HG03097 (cell line): ENCODE data around the gene HPDL.
"Not testable (repeated sequence)": the region's sequence is repeated elsewhere in the genome, so short reads cannot be mapped to it uniquely, and the experiment has no call there.

Experiments
- ATAC-seq: cut with Tn5 transposase; IDR thresholded peaks from one replicate; pipeline ENCODE4 v1.9.1; 2021; ENCODE audit not compliant: unreplicated experiment, low FRiP score

The HPDL gene

DNA sequence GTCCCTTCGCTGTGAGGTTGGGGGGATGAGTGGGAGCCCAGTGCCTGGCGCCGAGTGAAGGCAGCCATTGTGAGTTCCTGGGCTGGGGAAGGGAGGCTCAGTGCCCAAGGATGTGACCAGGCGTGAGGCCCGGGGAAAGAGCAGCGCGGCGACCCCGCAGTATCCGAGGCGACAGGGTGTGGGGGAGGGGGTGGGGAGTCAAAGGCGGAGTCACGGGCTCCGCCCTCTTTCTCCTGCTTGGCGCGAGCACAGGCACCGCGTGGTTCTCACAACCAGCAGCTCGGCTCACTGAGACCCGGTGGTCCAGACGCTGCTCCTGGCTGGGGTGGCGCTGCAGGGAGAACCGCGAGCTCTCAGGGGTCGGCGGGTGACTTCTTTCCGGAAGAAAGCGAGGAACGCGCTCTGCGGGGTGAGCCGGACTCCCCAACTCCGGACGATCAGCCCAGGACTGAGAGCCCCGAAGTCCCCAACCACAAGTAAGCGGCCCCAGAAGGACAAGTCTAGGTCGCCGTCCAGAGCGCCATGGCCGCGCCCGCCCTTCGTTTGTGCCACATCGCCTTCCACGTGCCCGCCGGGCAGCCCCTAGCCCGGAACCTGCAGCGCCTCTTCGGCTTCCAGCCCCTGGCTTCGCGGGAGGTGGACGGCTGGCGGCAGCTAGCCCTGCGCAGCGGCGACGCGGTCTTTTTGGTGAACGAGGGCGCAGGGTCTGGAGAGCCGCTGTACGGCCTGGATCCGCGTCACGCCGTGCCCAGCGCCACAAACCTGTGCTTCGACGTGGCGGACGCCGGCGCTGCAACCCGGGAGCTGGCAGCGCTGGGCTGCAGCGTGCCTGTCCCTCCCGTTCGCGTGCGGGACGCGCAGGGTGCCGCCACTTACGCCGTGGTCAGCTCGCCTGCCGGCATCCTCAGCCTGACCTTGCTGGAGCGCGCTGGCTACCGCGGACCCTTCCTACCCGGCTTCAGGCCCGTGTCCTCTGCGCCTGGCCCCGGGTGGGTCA lies at the start of gene HPDL:
TSS of gene HPDL (plus strand) at position 269 of the 997 bp plus-strand sequence. CDS start at position 523, 254 bp downstream.
- ATAC-seq: no peak

DNA sequence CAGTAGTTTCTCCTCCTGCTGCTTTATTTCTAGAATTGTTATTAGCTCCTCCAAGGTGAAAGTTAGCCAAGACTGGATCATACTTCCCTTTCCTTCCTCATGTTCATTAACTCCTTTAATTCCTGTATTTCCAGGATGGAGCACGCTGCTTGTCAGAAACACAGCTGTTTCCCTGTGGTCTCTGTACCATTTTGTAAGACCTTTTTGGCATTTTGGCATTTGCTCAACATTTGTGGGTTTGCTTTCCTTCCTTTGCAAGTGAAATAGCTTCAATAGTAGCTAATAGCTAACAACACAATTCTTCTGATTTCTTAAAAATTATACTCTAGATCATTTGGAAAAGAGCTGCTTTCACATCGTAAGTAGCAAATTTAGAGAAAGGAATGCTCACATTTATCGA lies 44.3 kb upstream of the HPDL start:
- ATAC-seq: no peak

DNA sequence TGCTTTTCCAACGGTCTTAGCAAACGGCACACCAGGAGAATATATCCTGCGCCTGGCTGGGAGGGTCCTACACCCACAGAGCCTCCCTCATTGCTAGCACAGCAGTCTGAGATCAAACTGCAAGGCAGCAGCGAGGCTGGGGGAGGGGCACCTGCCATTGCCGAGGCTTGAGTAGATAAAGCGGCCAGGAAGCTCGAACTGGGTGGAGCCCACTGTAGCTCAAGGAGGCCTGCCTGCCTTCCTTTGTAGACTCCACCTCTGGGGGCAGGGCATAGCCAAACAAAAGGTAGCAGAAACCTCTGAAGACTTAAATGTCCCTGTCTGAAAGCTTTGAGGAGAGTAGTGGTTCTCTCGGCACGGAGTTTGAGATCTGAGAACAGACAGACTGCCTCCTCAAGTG lies 41.8 kb upstream of the HPDL start:
- ATAC-seq: not testable (repeated sequence)

DNA sequence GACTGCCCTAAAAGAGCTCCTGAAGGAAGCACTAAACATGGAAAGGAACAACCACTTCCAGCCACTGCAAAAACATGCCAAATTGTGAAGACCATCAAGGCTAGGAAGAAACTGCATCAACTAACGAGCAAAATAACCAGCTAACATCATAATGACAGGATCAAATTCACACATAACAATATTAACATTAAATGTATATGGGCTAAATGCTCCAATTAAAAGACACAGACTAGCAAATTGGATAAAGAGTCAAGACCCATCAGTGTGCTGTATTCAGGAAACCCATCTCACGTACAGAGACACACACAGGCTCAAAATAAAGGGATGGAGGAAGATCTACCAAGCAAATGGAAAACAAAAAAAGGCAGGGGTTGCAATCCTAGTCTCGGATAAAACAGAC lies 40.2 kb upstream of the HPDL start:
- ATAC-seq: not testable (repeated sequence)

DNA sequence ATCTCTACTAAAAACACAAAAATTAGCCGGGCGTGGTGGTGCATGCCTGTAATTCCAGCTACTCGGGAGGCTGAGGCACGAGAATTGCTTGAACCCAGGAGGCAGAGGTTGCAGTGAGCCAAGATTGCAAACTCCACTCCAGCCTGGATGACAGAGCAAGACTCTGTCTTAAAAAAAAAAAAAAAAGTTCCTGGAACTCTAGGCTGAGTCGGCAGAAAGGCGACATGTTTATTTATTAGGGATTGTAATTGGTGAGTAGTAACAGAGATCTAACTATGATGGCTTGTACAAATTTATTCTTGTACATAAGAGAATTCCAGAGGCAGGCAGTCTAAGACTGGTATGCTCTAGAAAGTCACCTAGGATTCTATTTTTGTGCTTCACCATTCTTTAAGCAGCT lies 35.7 kb upstream of the HPDL start:
- ATAC-seq: not testable (repeated sequence)

DNA sequence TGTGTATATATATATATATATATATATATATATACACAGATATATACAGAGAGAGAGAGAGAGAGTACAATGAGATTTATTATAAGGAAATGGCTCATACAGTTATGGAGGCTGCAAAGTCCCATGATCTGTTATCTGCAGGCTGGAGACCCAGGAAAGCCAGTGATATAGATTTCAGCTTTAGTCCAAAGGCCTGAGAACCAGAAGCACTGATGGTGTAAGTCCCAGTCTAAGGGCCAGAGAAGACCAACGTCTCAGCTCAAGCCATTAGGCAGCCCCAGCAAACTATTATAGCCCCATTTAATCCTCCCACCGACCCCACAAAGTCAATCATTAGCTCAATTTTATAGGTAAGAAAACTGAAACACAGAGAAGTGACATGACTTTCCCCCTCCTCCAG lies 35.0 kb upstream of the HPDL start:
- no peak for ATAC-seq

DNA sequence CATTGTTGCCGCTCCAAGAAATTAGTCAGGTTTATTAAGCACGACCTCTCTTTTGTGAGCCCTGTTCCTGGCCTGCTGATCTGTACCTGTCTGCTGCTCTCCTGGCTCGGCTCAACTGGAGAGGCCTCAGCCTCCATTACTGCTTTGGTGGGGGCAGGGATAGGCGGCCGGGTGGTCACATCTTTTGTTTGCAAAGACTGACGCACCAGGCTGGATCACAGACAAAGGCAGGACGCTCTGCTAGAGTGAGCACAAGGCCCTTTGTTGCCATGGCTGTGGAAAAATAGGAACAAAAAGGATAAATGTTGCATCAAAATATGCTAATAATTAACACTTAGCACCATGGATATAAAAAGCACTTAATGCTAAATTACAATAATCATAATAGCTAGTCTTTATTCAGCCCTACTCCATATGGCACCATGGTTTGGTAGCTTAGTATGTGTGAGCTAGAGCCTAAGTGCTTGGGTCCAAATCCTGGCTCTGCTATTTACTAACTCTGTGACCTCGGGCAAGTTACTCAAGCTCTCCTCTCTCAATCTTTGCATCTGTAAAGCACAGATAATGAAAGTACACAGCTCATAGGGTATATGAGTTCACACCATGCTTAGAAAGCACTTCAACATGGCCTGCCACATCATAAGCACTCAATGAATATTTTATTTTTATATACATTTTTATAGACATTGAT lies 28.9 kb upstream of the HPDL start:
- ATAC-seq: no peak

DNA sequence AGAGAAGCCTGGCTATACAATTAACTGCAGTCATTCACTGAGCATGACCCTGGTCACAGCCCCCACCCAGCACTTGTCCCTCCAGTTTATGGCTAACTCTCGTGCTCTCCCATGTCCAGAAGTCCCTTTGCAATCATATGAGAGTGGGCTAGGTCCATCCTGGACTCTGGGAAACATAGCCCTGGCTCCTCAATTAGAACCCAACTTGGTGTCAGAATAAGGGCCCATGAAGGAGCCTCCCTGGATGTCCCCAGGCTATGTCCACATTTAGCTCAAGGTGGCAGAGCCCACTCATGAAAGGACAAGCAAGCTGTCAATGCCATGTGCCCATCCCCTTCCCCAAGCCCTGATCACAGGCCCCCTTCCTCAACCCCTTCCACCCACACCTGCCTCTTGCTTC lies 27.4 kb upstream of the HPDL start:
- no peak for ATAC-seq

DNA sequence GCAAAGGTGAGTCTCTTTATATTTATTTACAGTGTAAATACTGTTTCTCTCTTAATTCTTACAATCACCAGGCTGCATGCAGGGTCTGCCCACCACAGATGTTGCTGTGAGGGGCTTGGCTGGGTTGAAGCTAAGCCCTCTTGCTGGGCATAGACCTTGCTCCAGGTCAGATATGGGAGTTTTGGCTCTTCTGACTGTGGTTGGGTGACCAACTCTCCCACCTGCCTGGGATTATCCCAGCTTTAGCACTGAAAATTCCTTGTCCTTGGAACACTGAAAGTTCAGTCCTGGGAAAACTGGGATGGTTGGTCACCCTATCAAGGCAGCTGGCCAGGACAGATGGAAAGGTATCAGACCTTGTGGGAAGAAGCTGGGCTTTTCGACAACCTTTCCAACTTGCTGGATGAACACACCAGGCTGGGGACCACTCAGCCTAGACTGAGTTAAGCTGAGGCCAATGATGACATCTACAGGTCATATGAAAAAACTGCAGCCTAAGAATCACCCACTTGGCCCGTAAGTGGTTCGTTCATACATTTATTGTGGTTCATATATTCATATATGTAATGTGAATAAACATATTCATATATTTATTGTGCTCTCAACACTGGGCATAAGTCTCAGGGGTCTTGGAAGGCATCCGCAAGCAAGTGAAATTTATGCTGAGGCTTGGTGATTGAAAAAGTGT lies 26.6 kb upstream of the HPDL start:
- ATAC-seq: no peak

DNA sequence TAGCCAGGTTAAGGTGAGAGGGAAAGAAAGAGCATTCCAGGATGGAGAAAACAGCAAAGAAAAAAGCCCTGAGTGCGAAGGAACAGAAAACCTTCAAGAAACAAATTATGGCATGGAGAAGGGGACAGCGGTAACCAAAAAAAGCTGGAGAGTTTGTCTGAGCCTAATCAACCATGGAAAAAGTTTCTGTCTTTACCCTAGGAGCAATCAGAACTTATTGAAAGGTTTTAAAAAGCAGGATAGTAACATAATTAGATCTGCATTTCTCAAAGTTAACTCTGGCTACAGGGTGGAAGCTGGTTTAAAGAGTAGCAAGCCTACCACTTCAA lies 26.1 kb upstream of the HPDL start:
- ATAC-seq: no peak

DNA sequence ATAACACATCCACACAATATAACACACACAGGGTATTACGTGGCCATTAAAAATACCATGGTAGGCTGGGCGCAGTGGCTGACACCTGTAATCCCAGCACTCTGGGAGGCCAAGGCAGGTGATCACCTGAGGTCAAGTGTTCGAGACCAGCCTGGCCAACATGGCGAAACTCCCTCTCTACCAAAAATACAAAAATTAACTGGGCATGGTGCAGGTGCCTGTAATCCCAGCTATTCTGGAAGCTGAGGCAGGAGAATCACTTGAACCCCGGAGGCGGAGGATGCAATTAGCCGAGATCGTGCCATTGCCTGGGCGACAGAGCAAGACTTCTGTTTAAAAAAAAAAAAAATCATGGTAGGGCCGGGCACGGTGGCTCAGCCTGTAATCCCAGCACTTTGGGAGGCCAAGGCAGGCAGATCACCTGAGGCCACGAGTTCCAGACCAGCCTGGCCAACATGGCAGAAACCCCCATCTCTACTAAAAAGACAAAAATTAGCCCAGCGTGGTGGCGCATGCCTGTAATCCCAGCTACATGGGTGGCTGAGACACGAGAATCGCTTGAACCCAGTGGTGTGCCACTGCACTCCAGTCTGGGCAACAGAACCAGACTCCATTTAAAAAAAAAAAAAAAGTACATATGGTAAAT lies 24.1 kb upstream of the HPDL start:
- no peak for ATAC-seq

DNA sequence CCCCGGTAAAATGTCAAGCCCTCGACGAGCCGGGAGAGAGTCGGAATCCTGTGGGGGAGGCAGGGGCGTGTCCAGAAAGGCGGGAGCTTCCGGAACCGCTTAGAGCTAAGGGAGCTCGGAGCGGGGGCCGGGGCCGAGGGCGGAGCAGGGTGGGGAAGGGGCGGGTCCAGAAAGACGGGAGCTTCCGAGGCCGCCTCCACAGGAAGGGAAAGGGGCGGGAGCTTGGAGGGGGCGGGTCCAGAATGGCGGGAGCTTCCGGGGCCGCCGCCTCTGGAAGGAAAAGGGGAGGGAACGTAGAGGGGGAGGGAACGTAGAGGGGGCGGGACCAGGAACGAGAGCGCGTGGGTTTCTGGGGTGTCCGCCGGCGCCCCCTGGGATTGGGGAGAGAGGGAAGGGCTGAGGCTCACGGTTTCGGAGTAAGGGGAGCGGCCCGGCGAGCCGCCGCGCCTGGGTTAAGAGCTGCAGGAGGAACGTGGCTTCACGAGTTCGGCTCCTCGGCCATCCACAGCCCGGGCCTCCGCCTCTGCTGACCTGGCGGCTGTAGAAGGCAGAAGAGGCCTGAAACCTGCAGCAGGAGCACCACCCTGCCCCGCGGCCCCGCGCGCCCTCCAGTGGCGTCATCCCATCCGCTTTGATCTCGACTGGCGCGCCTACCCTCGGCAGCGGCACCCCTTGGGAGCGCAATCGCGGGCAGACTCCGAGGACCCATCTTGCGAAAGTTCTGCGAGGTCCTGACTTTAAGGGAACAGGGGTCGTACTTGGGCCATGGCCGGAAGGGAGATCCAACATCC lies 23.0 kb upstream of the HPDL start:
- peak; percentile 69 for ATAC-seq

DNA sequence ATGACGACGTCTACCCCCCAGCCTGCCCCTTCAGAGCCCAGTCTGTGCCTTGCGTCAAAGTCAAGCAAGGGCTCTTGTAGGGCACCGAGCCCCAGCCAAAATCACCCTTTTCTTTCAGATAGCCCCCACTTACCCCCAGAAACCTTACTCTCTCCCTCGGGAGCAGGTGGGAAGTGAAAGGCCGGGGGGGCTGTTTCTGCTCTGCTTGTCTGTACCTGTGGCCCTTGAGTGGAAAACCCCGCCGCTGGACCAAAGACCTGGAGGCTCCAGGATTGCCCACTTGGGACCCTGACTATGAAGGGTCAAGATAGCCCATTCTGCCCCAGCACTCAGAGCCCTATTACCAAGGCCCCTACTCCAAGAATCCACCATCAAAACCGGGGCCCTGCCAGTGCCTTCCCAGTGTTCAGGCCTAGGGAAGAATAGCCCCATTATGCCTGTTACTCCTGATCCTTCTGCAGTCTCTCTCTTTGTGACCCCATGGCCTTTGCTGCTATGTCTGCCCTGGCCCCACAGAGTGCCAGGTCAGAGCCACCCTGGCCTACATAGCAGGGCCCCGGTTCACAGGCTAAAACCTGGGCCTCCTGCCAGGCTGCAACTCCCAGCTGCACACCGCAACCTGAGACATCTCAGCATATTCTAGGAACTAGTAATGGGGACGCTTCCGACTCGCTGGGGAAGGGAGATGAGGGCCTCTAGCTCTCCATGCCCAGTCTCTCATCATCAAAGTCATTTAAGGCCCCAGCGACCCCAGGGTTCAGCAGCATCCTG lies 22.2 kb upstream of the HPDL start:
- ATAC-seq: no peak

DNA sequence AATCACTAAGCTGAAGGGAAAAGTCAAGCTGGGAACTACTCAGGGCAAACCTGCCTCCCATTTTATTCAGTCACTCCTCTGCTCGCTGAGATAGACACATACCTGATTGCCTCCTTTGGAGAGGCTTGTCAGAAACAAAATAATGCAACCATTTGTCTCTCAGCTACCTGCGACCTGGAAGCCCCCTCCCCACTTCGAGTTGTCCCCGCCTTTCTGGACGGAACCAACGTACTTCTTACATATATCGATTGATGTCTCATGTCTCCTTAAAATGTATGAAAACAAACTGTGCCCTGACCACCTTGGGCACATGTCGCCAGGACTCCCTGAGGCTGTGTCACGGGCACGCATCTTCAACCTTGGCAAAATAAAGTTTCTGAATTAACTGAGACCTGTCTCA lies 21.5 kb upstream of the HPDL start:
- ATAC-seq: no peak

DNA sequence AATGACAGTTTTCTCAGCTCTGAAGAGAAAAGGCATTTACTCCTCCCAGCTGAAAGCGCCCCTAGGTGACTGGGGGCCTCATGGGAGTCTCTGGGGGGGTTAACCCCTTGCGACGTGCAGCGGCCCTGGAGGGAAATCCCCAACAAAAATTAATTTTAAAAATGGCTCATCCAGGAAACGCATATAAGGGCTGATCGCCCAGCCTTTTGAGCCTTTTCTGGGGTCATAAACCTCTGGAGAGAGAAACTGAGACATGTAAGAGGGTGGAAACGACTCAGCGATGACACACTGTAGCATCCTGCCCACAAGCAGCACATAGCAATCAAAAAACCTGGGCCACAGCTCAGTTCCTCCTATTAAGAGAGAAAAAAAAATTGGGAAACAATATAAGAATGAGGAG lies 20.4 kb upstream of the HPDL start:
- no peak for ATAC-seq

DNA sequence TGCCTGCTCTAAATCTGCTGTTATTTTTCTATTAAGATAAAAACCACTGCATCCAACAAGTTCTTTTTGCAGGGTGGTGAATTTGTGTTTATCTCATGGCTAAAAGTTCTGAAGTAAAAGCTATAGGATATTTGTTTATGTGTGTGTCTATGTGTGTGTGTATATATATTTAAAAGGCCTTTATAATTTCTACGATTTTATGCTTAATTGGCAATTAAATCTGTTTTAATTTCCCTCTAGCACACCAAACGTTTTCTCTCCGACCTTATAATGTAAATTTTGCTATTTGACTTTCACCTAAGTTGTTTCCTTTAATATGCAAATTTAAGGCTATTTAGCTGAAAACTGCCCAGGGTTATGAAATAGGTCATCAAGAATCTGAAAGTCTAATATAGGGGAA lies 19.8 kb upstream of the HPDL start:
- no peak for ATAC-seq

DNA sequence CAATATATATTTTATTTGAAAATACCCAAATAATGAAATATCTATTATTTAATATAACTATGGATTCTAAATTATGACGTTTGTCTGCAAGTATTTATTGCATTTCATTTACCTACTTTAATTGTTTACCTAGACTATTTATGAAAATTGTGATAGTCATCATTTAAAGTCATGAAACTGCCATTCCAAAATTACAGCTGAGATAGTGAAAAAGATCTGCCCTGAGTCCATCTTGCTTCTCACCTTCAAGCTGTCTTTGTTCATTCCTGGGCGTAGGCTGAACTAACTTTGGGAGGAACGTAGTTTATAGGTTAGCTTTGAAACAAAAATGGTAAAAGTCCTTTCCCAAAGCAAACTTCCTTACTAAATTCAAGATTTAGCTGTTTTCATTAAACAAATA lies 12.4 kb upstream of the HPDL start:
- ATAC-seq: no peak

DNA sequence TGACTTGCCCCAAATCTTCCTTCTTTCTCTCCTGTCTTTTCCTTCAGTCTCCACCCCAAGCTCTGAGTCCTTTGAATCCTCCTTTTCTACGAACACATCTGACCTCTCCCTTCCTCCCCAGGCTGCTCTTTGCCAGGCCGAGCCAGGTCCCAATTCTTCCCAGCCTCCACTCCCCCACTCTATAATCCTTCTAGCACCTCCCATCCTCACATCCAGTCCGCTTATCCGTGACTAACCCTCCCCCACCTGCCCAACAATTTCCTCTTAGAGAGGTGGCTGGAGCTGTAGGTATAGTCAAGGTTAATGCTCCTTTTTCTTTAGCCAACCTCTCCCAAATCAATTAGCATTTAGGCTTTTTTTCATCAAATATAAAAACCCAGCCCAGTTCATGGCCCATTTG lies 9.5 kb upstream of the HPDL start:
- ATAC-seq: no peak

DNA sequence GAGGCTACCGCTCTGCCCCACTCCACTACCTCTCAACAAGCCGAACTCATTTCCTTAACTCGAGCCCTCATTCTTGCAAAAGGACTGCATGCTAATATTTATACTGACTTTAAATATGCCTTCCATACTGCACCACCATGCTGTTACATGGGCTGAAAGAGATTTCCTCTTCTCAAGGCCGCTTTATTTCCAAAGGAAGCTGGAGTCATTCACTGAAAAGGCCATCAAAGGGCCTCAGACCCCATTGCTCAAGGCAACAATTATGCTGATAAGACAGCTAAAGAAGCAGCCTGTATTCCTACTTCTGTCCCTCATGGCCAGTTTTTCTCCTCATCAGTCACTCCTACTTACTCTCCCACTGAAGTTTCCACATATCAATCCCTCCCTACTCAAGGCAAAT lies 6.9 kb upstream of the HPDL start:
- ATAC-seq: no peak
